Measurements from ENCODE around the gene DACT3.

GRCh38 chr19:46625731-46626130 lies 35.3 kb downstream of the DACT3 start:
- TF ChIP-seq POLR2A (IDR thresholded peaks at IDR 0.05; ENCODE audit: low read length) (no peak), GATA1 (IDR thresholded peaks at IDR 0.05; ENCODE audit: low read depth, low read length) (no peak)

Measured in erythroblast (primary cell).